Embryonic facial prominence (tissue), 1 donor: ENCODE data around the gene GNAQ.
A peak's percentile ranks its signal among the peaks of the same experiment; 100 is the strongest.
"Not testable (repeated sequence)": the region's sequence is repeated elsewhere in the genome, so short reads cannot be mapped to it uniquely, and the experiment has no call there.

Experiments
- DNase-seq: peaks from one replicate; pipeline ENCODE4 v3.0.0-alpha.2; 2016; ENCODE audit errors: extremely low spot score

The GNAQ gene

GRCh38 chr9:77690723-77691122 lies 340.9 kb downstream of the GNAQ start:
- DNase-seq = not testable (repeated sequence)

GRCh38 chr9:77690119-77690518 lies 341.5 kb downstream of the GNAQ start:
- not testable (repeated sequence) for DNase-seq

GRCh38 chr9:77687737-77688136 lies 343.9 kb downstream of the GNAQ start:
- DNase-seq = not testable (repeated sequence)

GRCh38 chr9:77680581-77680980 lies 351.0 kb downstream of the GNAQ start:
- DNase-seq = no peak

DNA sequence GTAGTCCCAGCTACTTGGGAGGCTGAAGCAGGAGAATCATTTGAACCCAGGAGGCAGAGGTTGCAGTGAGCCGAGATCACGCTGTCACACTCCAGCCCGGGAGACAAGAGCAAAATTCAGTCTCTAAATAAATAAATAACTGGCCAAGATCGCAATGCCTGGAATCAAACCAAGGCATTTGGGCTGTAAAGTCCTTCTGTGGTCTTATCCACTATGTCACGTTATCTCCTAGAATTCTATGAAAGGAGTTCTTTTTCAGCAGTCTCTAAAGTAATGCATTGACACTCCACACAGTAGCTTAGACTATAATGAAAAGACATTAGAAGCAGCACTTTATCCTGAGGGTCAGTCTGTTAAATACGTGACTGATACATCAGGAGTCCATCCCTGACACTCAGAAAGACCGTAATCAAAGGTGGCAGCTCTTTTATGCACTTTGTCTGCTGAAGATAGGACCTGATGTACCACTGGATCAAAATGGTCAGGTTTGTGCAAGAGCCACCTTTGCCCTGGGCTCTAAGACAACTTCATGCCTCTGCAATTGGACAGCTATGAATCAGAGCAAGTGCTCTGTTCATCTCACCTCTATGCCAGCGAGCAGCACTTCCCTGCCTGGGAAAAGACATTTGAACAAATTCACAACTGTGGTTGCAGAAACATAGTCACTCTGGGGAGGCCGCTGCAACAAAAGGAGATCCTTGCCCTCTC lies 351.8 kb downstream of the GNAQ start:
- no peak for DNase-seq

DNA sequence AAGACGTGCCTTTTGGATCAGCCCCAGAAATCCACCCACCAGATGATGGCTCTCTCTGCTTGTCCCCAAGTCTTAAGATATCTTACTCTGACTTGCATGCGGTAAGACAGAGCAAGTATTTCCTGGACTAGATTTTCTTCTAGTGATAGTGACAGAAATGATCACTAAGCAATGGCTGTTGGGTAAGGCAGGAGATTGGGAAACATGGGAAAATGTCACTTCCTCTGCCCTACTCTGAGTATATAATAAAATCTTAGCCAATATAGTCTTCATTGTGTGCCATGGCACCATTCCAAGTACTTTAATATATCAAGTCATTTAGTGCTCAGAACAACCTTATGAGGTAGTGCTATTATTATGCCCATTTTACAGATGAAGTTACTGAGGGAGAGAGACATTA lies 352.5 kb downstream of the GNAQ start:
- DNase-seq = no peak

DNA sequence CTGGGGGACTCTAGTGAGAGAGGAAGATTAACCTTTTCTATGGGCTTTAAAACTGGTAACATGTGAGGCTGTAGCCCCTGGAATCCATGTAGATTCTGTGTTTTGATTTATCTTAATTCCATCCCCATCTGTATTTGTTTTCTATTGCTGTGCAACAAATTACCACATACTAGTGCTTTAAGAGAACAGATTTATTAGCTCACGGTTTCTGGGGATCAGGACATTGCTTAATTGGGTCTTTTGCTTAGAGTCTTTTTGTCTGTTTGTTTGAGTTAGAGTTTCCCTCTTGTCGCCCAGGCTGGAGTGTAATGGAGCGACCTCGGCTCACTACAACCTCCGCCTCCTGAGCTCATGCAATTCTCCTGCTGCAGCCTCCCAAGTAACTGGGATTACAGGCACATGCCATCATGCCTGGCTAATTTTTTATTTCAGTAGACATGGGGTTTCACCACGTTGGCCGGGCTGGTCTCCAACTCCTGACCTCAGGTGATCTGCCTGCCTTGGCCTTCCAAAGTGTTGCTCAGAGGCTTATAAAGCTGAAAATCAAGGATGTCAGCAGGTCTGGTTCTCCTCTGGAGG lies 353.6 kb downstream of the GNAQ start:
- DNase-seq = no peak

DNA sequence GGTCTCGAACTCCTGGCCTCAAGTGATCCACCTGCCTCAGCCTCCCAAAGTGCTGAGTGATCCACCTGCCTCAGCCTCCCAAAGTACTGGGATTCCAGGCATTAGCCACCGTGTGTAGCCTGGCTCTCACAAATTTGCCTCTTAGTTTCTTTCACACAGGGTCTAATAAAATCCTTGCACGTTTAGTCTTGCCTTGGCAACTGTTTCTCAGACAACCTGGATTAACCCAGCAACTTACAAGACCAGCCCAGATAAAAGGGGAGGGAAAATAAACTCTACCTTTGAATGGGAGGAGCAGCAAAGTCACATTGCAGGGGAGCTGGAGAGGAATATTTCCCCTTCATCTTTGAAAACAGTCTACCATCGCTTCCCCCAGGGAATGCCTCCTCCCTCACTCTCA lies 354.2 kb downstream of the GNAQ start:
- no peak for DNase-seq

- peak; percentile 65 for DNase-seq
Observed at GRCh38 chr9:77673941-77674791, 357.4 kb downstream of the GNAQ start.

- no peak for DNase-seq
Observed at GRCh38 chr9:77672183-77672582, 359.4 kb downstream of the GNAQ start.

DNA sequence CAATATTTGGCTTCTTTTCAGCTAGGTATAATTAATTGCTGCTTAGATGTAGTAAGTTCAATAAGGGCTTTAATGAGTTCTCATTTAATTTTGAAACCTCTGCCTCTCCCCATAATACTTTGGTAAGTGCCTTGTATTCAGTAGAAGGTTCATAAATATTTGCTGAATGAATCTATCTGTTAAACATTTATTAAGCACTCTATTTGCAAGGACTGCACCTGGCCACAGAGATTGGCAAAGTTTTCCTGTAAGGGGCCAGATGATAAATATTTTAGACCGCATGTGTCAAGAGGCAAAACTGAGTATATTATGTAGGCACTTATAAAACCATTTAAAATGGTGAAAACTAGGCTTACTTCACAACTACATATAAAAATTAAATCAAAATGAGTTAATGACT lies 364.5 kb downstream of the GNAQ start:
- no peak for DNase-seq
